SK-N-SH (cell line): ENCODE results near the gene OLFML2A. TPM values are rescaled to one million over a fixed set of nuclear protein-coding genes. Genes with fewer than 3 reads are reported as not detected.

ENCODE experiments used
- CTCF ChIA-PET: fragments of 300-600, 350-600 bp; formaldehyde crosslinking; extraction: SDS; loops from one replicate; lab custom pipeline; 2021; lab: Yijun Ruan, JAX
- POLR2A ChIA-PET: fragments of 350-600 bp; sonication (Branson Sonifier 250); formaldehyde crosslinking; extraction: SDS; loops from one replicate; lab custom pipeline; 2020; ENCODE audit warnings: antibody characterized with exemption, inconsistent platforms; lab: Yijun Ruan, JAX
- DNase-seq: peaks from one replicate; pipeline ENCODE4 v3.0.0; 2012
- H2AFZ ChIP-seq: fragments of 200-600 bp; sonication (generic); 2 replicates; pipeline ENCODE4 v1.8.1; 2016; ENCODE audit warnings: antibody characterized with exemption, mild to moderate bottlenecking, low read depth
- H3F3A ChIP-seq: fragments of 200-600 bp; sonication (generic); replicated peaks from 2 replicates; pipeline ENCODE3; 2016; ENCODE audit warnings: antibody characterized with exemption, mild to moderate bottlenecking; ENCODE audit not compliant: insufficient read depth
- H3K27ac ChIP-seq, 2 experiments: fragments of 200-500 bp in 1 of 2; fragments of 200-600 bp in 1 of 2; sonication (Bioruptor generic) in 1 of 2; sonication (generic), shearing (Covaris generic) in 1 of 2; 2 replicates each; pipeline versions ENCODE4 v1.5.1 to v1.6.1; 2014 to 2016; ENCODE audit warnings: low read depth in 2 of 2, inconsistent platforms in 1 of 2, low read length in 1 of 2, mild to moderate bottlenecking in 1 of 2, mixed read lengths in 1 of 2
- H3K27me3 ChIP-seq: fragments of 200-600 bp; sonication (generic), shearing (Covaris generic); 2 replicates; pipeline ENCODE4 v1.6.1; 2016; ENCODE audit warnings: mixed run types; ENCODE audit not compliant: insufficient read depth
- H3K36me3 ChIP-seq, 2 experiments: fragments of 200-500 bp in 1 of 2; fragments of 200-600 bp in 1 of 2; sonication (Bioruptor generic) in 1 of 2; sonication (generic) in 1 of 2; replicated peaks in 1 of 2; 2 replicates each; pipeline versions ENCODE3 to v1.5.1; 2014 to 2016; ENCODE audit warnings: low read length in 1 of 2, mild to moderate bottlenecking in 1 of 2; ENCODE audit not compliant: insufficient read depth in 2 of 2, control insufficient read depth in 1 of 2
- H3K4me1 ChIP-seq, 2 experiments: fragments of 200-500 bp in 1 of 2; fragments of 200-600 bp in 1 of 2; sonication (Bioruptor generic) in 1 of 2; sonication (generic), shearing (Covaris generic) in 1 of 2; 2 replicates each; pipeline versions ENCODE4 v1.5.1 to v1.6.1; 2014 to 2016; ENCODE audit warnings: low read depth in 1 of 2, low read length in 1 of 2, mixed run types in 1 of 2; ENCODE audit not compliant: insufficient read depth in 2 of 2, control insufficient read depth in 1 of 2
- H3K4me2 ChIP-seq: fragments of 200-600 bp; sonication (generic), shearing (Covaris generic); 2 replicates; pipeline ENCODE4 v1.6.1; 2017; ENCODE audit warnings: mixed run types
- H3K4me3 ChIP-seq, 2 experiments: fragments of 200-500 bp in 1 of 2; fragments of 200-600 bp in 1 of 2; sonication (Bioruptor generic) in 1 of 2; sonication (generic), shearing (Covaris generic) in 1 of 2; 2 replicates each; pipeline versions ENCODE4 v1.5.1 to v1.8.1; 2014 to 2016; ENCODE audit warnings: low read depth in 2 of 2, inconsistent platforms in 1 of 2, low read length in 1 of 2, mild to moderate bottlenecking in 1 of 2, mixed read lengths in 1 of 2, moderate library complexity in 1 of 2
- H3K79me2 ChIP-seq: fragments of 200-600 bp; sonication (generic); 2 replicates; pipeline ENCODE4 v1.8.1; 2017; ENCODE audit warnings: mild to moderate bottlenecking; ENCODE audit not compliant: insufficient read depth
- H3K9ac ChIP-seq: fragments of 200-600 bp; sonication (generic); 2 replicates; pipeline ENCODE4 v1.6.1; 2017; ENCODE audit warnings: mixed run types
- H3K9me2 ChIP-seq: fragments of 200-600 bp; sonication (generic); 2 replicates; pipeline ENCODE4 v1.6.1; 2017; ENCODE audit warnings: mixed run types
- H3K9me3 ChIP-seq: fragments of 200-600 bp; sonication (generic); 2 replicates; pipeline ENCODE4 v1.6.1; 2017; ENCODE audit warnings: mixed run types, mild to moderate bottlenecking, moderate library complexity
- H4K20me1 ChIP-seq: fragments of 200-600 bp; sonication (generic); 2 replicates; pipeline ENCODE4 v1.6.1; 2017; ENCODE audit warnings: mild to moderate bottlenecking, mixed run types; ENCODE audit not compliant: insufficient read depth
- ELF1 ChIP-seq: IDR thresholded peaks from 2 replicates; pipeline ENCODE4 v1.4.0; 2012
- EP300 ChIP-seq, 2 experiments: IDR thresholded peaks; 2 replicates each; pipeline versions ENCODE4 v1.4.0 to v1.6.1; 2012; ENCODE audit warnings: borderline replicate concordance in 1 of 2, low read depth in 1 of 2, low read length in 1 of 2
- FOSL2 ChIP-seq: IDR thresholded peaks from 2 replicates; pipeline ENCODE4 v1.4.0; 2012; ENCODE audit warnings: low read depth, mild to moderate bottlenecking, moderate library complexity, borderline replicate concordance
- GABPA ChIP-seq: IDR thresholded peaks from 2 replicates; pipeline ENCODE4 v1.4.0; 2012; ENCODE audit warnings: low read depth, mild to moderate bottlenecking
- GATA2 ChIP-seq: sonication (generic); formaldehyde crosslinking; IDR thresholded peaks from 2 replicates; pipeline ENCODE4 v1.5.0; 2020; ENCODE audit warnings: mild to moderate bottlenecking, missing genetic modification reagents
- JUND ChIP-seq: IDR thresholded peaks from 2 replicates; pipeline ENCODE4 v1.4.0; 2012
- MEF2A ChIP-seq: IDR thresholded peaks from 2 replicates; pipeline ENCODE4 v1.4.0; 2012; ENCODE audit warnings: low read depth, borderline replicate concordance
- NRF1 ChIP-seq: IDR thresholded peaks from 2 replicates; pipeline ENCODE4 v1.6.1; 2012; ENCODE audit warnings: low read depth, mild to moderate bottlenecking, low read length
- POLR2AphosphoS5 ChIP-seq: IDR thresholded peaks from 2 replicates; pipeline ENCODE4 v1.6.1; 2012; ENCODE audit warnings: low read depth, low read length
- RAD21 ChIP-seq: IDR thresholded peaks from 2 replicates; pipeline ENCODE4 v1.6.1; 2012; ENCODE audit warnings: mild to moderate bottlenecking, low read length
- RCOR1 ChIP-seq: fragments of 150-350 bp; IDR thresholded peaks from 2 replicates; pipeline ENCODE4 v1.6.1; 2017; ENCODE audit warnings: antibody characterized with exemption, low read length
- SMC3 ChIP-seq: IDR thresholded peaks from 2 replicates; pipeline ENCODE4 v1.6.1; 2012; ENCODE audit warnings: low read depth, low read length, improper control_type of control experiment
- TEAD4 ChIP-seq: IDR thresholded peaks from 2 replicates; pipeline ENCODE4 v1.4.0; 2012; ENCODE audit warnings: mild to moderate bottlenecking, borderline replicate concordance; ENCODE audit not compliant: insufficient read depth
- YY1 ChIP-seq: IDR thresholded peaks from 2 replicates; pipeline ENCODE4 v1.4.0; 2012; ENCODE audit warnings: low read depth, mild to moderate bottlenecking
- WGBS: methylation state at CpG from one replicate; pipeline ENCODE4 v1.1.6; 2017; ENCODE audit warnings: low lambda C conversion rate; 5-methylcytosine and 5-hydroxymethylcytosine counted together
- polyA plus RNA-seq, 3 experiments: library from polyadenylated mRNA; depleted of rRNA; stranded (reverse); fragments of >200 nt; gene quantifications; 2 replicates each; pipeline ENCODE4 v1.2.3, GENCODE V29; 2012
- TF ChIP-seq, protein P1 (sequence below): IDR thresholded peaks from 2 replicates; pipeline ENCODE4 v1.4.0; 2012; ENCODE audit warnings: low read depth, borderline replicate concordance
- TF ChIP-seq, protein P2 (sequence below): fragments of 200-600 bp; sonication (generic); IDR thresholded peaks from 2 replicates; pipeline ENCODE4 v1.6.1; 2017; ENCODE audit warnings: antibody characterized with exemption, mild to moderate bottlenecking, moderate library complexity
- TF ChIP-seq, protein P3 (sequence below): IDR thresholded peaks from 2 replicates; pipeline ENCODE4 v1.4.0; 2012; ENCODE audit warnings: low read depth, borderline replicate concordance

Gene OLFML2A
- polyA plus RNA-seq, 1 of the 3 experiments (the other 2 are of a cell fraction) = 7.7 TPM

DNA sequence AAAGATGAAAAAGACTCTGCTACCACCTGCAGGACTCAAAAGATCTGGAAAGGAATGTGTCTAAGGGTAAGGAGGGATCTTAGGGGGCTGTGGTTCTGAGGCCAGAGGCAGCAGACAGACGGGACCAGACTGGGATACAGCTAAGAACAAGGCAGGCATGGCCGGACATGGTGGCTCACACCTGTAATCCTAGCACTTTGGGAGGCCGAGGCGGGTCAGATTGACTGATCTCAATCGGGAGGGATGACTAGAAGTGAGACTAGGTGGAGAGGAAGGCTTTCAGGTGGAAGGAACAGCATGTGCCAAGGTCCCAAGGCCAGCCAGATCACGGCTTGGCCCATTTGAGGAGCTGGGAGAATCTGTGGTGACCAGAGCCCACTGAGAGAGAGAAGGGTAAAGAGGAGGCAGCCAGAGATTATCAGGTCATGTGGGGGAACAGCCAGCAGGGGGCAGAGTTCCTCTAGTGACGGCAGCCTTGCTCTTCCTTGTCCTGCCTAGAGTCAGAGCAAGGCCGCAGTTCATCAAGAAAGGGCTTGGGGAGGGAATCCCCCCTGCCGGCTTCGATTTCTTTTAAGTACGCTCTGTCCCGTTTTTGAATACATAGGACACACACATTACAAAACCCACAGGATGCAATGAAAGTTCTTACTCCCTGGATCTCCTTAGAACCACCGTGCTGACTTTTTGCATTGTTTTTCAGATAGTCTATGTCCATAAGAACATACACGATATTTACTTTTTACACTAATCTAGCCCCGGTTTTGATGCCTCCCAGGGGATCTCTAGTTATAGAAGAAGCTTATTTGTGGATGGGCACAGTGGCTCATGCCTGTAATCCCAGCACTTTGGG, 2.6 kb upstream of the OLFML2A start:
- peak; percentile 87 for DNase-seq
- Histone ChIP-seq H3K4me2 (no peak overlapping the region), H3K4me3 (no peak overlapping the region), H3F3A (peaks cover 13% of the 10 kb centered on the region), H3K4me1 (peaks cover 6 to 7% of the 10 kb centered on the region in 2 experiments; a peak in 3 of 4 replicates), H3K27ac (no peak overlapping the region), H3K36me3 (no peaks in the 10 kb centered on the region), H3K79me2 (peaks cover 7% of the 10 kb centered on the region), H2AFZ (no peak overlapping the region), H3K9ac (no peak overlapping the region), H3K27me3 (no peaks in the 10 kb centered on the region), H3K9me2 (no peaks in the 10 kb centered on the region), H4K20me1 (peaks cover 1% of the 10 kb centered on the region; the same call in 1 of the 2 replicates), H3K9me3 (no peaks in the 10 kb centered on the region)
- CTCF ChIA-PET = interaction anchor here (0.6 to 16.2 kb wide), 31 partner anchors 9 to 602 kb away, joined by 3 to 1436 read pairs (median 4); partner anchors contain the start of genes ARPC5L, RPL35 and WDR38
- POLR2A ChIA-PET = interaction anchor here (5.0 kb wide), 1 partner anchor 80 kb away, joined by 42 read pairs; the partner anchor contains the start of gene WDR38
- TF ChIP-seq, protein P1, sequence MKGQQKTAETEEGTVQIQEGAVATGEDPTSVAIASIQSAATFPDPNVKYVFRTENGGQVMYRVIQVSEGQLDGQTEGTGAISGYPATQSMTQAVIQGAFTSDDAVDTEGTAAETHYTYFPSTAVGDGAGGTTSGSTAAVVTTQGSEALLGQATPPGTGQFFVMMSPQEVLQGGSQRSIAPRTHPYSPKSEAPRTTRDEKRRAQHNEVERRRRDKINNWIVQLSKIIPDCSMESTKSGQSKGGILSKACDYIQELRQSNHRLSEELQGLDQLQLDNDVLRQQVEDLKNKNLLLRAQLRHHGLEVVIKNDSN = no peak
- TF ChIP-seq EP300 (IDR thresholded peaks at IDR 0.05; ENCODE audit: borderline replicate concordance in 1 of 2, low read depth in 1 of 2, low read length in 1 of 2) = no peak
- TF ChIP-seq NRF1 = 0 out of 2 replicates have a peak, but pooled peaks have one; percentile 13
- TF ChIP-seq GATA2 = no peak
- peak; percentile 84 for TF ChIP-seq RAD21
- TF ChIP-seq, protein P2, sequence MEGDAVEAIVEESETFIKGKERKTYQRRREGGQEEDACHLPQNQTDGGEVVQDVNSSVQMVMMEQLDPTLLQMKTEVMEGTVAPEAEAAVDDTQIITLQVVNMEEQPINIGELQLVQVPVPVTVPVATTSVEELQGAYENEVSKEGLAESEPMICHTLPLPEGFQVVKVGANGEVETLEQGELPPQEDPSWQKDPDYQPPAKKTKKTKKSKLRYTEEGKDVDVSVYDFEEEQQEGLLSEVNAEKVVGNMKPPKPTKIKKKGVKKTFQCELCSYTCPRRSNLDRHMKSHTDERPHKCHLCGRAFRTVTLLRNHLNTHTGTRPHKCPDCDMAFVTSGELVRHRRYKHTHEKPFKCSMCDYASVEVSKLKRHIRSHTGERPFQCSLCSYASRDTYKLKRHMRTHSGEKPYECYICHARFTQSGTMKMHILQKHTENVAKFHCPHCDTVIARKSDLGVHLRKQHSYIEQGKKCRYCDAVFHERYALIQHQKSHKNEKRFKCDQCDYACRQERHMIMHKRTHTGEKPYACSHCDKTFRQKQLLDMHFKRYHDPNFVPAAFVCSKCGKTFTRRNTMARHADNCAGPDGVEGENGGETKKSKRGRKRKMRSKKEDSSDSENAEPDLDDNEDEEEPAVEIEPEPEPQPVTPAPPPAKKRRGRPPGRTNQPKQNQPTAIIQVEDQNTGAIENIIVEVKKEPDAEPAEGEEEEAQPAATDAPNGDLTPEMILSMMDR = peak; percentile 79
- no peak for TF ChIP-seq JUND
- TF ChIP-seq FOSL2 = no peak
- peak; percentile 95 for TF ChIP-seq SMC3
- WGBS = 36% methylated on average over 14 of the region's 15 CpGs

DNA sequence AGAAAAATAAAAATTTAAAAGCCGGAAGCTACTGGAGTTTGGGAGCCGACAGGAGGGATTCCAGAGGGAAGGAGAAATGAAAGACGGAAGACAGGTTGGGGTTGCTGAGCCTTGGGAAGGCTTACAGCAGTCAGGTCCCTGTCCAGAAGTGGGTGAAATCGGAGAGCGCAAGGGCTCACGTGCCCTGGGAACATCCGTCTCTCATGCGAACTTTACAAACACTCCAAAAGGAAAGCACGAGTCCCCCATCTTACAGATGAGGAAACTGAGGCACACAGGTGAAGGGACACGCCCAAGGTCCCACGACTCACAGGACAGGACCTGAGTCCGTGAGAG, 347 bp upstream of the OLFML2A start:
- H4K20me1 ChIP-seq = no peaks in the 10 kb centered on the region
- H3F3A ChIP-seq = peaks cover 12% of the 10 kb centered on the region
- 22% methylated on average over 9 of the region's 12 CpGs for WGBS
- no peak overlapping the region for H3K27ac ChIP-seq
- no peaks in the 10 kb centered on the region for H3K36me3 ChIP-seq
- peak overlapping the region; percentile 77; the same call in 1 of the 2 replicates for H2AFZ ChIP-seq
- no peaks in the 10 kb centered on the region for H3K27me3 ChIP-seq
- H3K4me2 ChIP-seq = peak overlapping the region; percentile 81; the same call in 1 of the 2 replicates
- no peaks in the 10 kb centered on the region for H3K9me2 ChIP-seq
- peak overlapping the region; percentile 52 to 59 for H3K4me3 ChIP-seq
- peak overlapping the region; percentile 30; the same call in 1 of the 2 replicates for H3K9ac ChIP-seq
- CTCF ChIA-PET = interaction anchor here (0.6 to 16.2 kb wide), 12 partner anchors 10 to 486 kb away, joined by 3 to 1436 read pairs (median 10); partner anchors contain the start of genes ARPC5L, RPL35 and WDR38
- no peaks in the 10 kb centered on the region for H3K9me3 ChIP-seq
- POLR2A ChIA-PET = interaction anchor here (0.9 to 1.7 kb wide), 2 partner anchors 80 to 84 kb away, joined by 3 to 11 read pairs; no protein-coding TSS in a partner anchor
- no peaks in the 10 kb centered on the region for H3K79me2 ChIP-seq
- DNase-seq = no peak
- peaks cover 3 to 14% of the 10 kb centered on the region in 2 experiments; a peak in 3 of 4 replicates for H3K4me1 ChIP-seq
- TF ChIP-seq MEF2A (no peak), RAD21 (no peak), FOSL2 (no peak), POLR2AphosphoS5 (no peak), TEAD4 (no peak), YY1 (no peak), GABPA (no peak), ELF1 (no peak), NRF1 (no peak), RCOR1 (no peak)
- TF ChIP-seq, protein P1 = no peak
- TF ChIP-seq, protein P3, sequence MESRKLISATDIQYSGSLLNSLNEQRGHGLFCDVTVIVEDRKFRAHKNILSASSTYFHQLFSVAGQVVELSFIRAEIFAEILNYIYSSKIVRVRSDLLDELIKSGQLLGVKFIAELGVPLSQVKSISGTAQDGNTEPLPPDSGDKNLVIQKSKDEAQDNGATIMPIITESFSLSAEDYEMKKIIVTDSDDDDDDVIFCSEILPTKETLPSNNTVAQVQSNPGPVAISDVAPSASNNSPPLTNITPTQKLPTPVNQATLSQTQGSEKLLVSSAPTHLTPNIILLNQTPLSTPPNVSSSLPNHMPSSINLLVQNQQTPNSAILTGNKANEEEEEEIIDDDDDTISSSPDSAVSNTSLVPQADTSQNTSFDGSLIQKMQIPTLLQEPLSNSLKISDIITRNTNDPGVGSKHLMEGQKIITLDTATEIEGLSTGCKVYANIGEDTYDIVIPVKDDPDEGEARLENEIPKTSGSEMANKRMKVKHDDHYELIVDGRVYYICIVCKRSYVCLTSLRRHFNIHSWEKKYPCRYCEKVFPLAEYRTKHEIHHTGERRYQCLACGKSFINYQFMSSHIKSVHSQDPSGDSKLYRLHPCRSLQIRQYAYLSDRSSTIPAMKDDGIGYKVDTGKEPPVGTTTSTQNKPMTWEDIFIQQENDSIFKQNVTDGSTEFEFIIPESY = no peak
- TF ChIP-seq, protein P2 = no peak
